ENCODE measurements around the gene STAM.

STAM gene

GRCh38 chr10:17673471-17674061, 29.6 kb downstream of the STAM start:
- H3K4me3 ChIP-seq = no peak overlapping the region
- DNase-seq (ENCODE audit: low spot score in 2 of 2) = no peak
- H3K4me1 ChIP-seq = peaks cover 15% of the 10 kb centered on the region

GRCh38 chr10:17674566-17674965, 30.6 kb downstream of the STAM start:
- in situ Hi-C loops (cut with MboI; ENCODE audit: low sequenced_read_pairs) = no loop called here
- Histone ChIP-seq H3K36me3 (replicated peaks) (no peaks in the 10 kb centered on the region; the same call in 1 of the 2 replicates), H3K9me3 (no peaks in the 10 kb centered on the region), H3K4me3 (no peak overlapping the region), H3K4me1 (peaks cover 15% of the 10 kb centered on the region), H3K27me3 (ENCODE audit: low read depth) (no peaks in the 10 kb centered on the region)
- no peak for DNase-seq (ENCODE audit: low spot score in 2 of 2)

More at GRCh38 chr10:17673471-17674061, 29.6 kb downstream of the STAM start:
- no peaks in the 10 kb centered on the region; the same call in 1 of the 2 replicates for H3K36me3 ChIP-seq (replicated peaks)
- in situ Hi-C loops (cut with MboI; ENCODE audit: low sequenced_read_pairs) = no loop called here
- no peaks in the 10 kb centered on the region for H3K27me3 ChIP-seq (ENCODE audit: low read depth)
- H3K9me3 ChIP-seq = no peaks in the 10 kb centered on the region

GRCh38 chr10:17675638-17676037, 31.7 kb downstream of the STAM start:
- DNase-seq (ENCODE audit: low spot score in 2 of 2) = no peak
- Histone ChIP-seq H3K4me1 (peaks cover 14% of the 10 kb centered on the region), H3K9me3 (no peaks in the 10 kb centered on the region), H3K36me3 (replicated peaks) (no peaks in the 10 kb centered on the region; the same call in 1 of the 2 replicates), H3K4me3 (no peak overlapping the region), H3K27me3 (ENCODE audit: low read depth) (no peaks in the 10 kb centered on the region)
- in situ Hi-C loops (cut with MboI; ENCODE audit: low sequenced_read_pairs) = no loop called here

- in situ Hi-C loops (cut with MboI; ENCODE audit: low sequenced_read_pairs) = no loop called here
- H3K4me1 ChIP-seq = peaks cover 4% of the 10 kb centered on the region; the same call in 1 of the 2 replicates
- no peaks in the 10 kb centered on the region for H3K27me3 ChIP-seq (ENCODE audit: low read depth)
- no peaks in the 10 kb centered on the region for H3K36me3 ChIP-seq (replicated peaks)
- H3K4me3 ChIP-seq = no peak overlapping the region
- no peaks in the 10 kb centered on the region for H3K9me3 ChIP-seq
- no peak for DNase-seq (ENCODE audit: low spot score in 2 of 2)
Observed at GRCh38 chr10:17676919-17677318, 33.0 kb downstream of the STAM start.

GRCh38 chr10:17682236-17682946, 38.4 kb downstream of the STAM start:
- in situ Hi-C loops (cut with MboI; ENCODE audit: low sequenced_read_pairs) = no loop called here
- no peaks in the 10 kb centered on the region for H3K27me3 ChIP-seq (ENCODE audit: low read depth)
- no peaks in the 10 kb centered on the region for H3K9me3 ChIP-seq
- DNase-seq (ENCODE audit: low spot score in 2 of 2) = no peak
- H3K4me1 ChIP-seq = no peaks in the 10 kb centered on the region; the same call in 1 of the 2 replicates
- no peaks in the 10 kb centered on the region for H3K36me3 ChIP-seq (replicated peaks)
- H3K4me3 ChIP-seq = no peak overlapping the region

- Histone ChIP-seq H3K27me3 (ENCODE audit: low read depth) (no peaks in the 10 kb centered on the region), H3K4me1 (no peaks in the 10 kb centered on the region; the same call in 1 of the 2 replicates), H3K9me3 (no peaks in the 10 kb centered on the region), H3K36me3 (replicated peaks) (no peaks in the 10 kb centered on the region), H3K4me3 (no peak overlapping the region)
- in situ Hi-C loops (cut with MboI; ENCODE audit: low sequenced_read_pairs) = no loop called here
- DNase-seq (ENCODE audit: low spot score in 2 of 2) = no peak
Observed at GRCh38 chr10:17683541-17683940, 39.6 kb downstream of the STAM start.

- no peak for DNase-seq (ENCODE audit: low spot score in 2 of 2)
- Histone ChIP-seq H3K36me3 (replicated peaks) (no peaks in the 10 kb centered on the region), H3K9me3 (no peaks in the 10 kb centered on the region), H3K27me3 (ENCODE audit: low read depth) (no peaks in the 10 kb centered on the region), H3K4me3 (no peak overlapping the region), H3K4me1 (no peaks in the 10 kb centered on the region; the same call in 1 of the 2 replicates)
- in situ Hi-C loops (cut with MboI; ENCODE audit: low sequenced_read_pairs) = no loop called here
Observed at GRCh38 chr10:17684537-17684936, 40.6 kb downstream of the STAM start.

GRCh38 chr10:17685233-17685840, 41.4 kb downstream of the STAM start:
- in situ Hi-C loops (cut with MboI; ENCODE audit: low sequenced_read_pairs) = no loop called here
- H3K4me3 ChIP-seq = no peak overlapping the region
- no peaks in the 10 kb centered on the region for H3K27me3 ChIP-seq (ENCODE audit: low read depth)
- H3K4me1 ChIP-seq = no peaks in the 10 kb centered on the region
- no peaks in the 10 kb centered on the region for H3K9me3 ChIP-seq
- no peak for DNase-seq (ENCODE audit: low spot score in 2 of 2)
- H3K36me3 ChIP-seq (replicated peaks) = no peaks in the 10 kb centered on the region

GRCh38 chr10:17687117-17687831, 43.3 kb downstream of the STAM start:
- in situ Hi-C loops (cut with MboI; ENCODE audit: low sequenced_read_pairs) = no loop called here
- Histone ChIP-seq H3K4me1 (no peaks in the 10 kb centered on the region), H3K36me3 (replicated peaks) (no peaks in the 10 kb centered on the region)

GRCh38 chr10:17689137-17689536, 45.2 kb downstream of the STAM start:
- no peaks in the 10 kb centered on the region for H3K36me3 ChIP-seq (replicated peaks)
- no peak overlapping the region for H3K4me3 ChIP-seq
- DNase-seq (ENCODE audit: low spot score in 2 of 2) = no peak
- no peaks in the 10 kb centered on the region for H3K9me3 ChIP-seq
- H3K27me3 ChIP-seq (ENCODE audit: low read depth) = no peaks in the 10 kb centered on the region
- in situ Hi-C loops (cut with MboI; ENCODE audit: low sequenced_read_pairs) = no loop called here
- no peaks in the 10 kb centered on the region for H3K4me1 ChIP-seq

More at GRCh38 chr10:17687117-17687831, 43.3 kb downstream of the STAM start:
- Histone ChIP-seq H3K9me3 (no peaks in the 10 kb centered on the region), H3K4me3 (no peak overlapping the region), H3K27me3 (ENCODE audit: low read depth) (no peaks in the 10 kb centered on the region)
- no peak for DNase-seq (ENCODE audit: low spot score in 2 of 2)

GRCh38 chr10:17693009-17693408, 49.1 kb downstream of the STAM start:
- no peaks in the 10 kb centered on the region for H3K9me3 ChIP-seq
- H3K4me1 ChIP-seq = no peaks in the 10 kb centered on the region
- no peak overlapping the region for H3K4me3 ChIP-seq
- in situ Hi-C loops (cut with MboI; ENCODE audit: low sequenced_read_pairs) = no loop called here
- H3K36me3 ChIP-seq (replicated peaks) = 0 out of 2 replicates have a peak, but pooled peaks cover 3% of the 10 kb centered on the region
- no peak for DNase-seq (ENCODE audit: low spot score in 2 of 2)
- no peaks in the 10 kb centered on the region for H3K27me3 ChIP-seq (ENCODE audit: low read depth)

- Histone ChIP-seq H3K27me3 (ENCODE audit: low read depth) (no peaks in the 10 kb centered on the region), H3K4me3 (no peak overlapping the region), H3K4me1 (no peaks in the 10 kb centered on the region), H3K36me3 (replicated peaks) (0 out of 2 replicates have a peak, but pooled peaks cover 3% of the 10 kb centered on the region), H3K9me3 (no peaks in the 10 kb centered on the region)
- in situ Hi-C loops (cut with MboI; ENCODE audit: low sequenced_read_pairs) = no loop called here
- DNase-seq (ENCODE audit: low spot score in 2 of 2) = no peak
Observed at GRCh38 chr10:17698696-17699095, 54.7 kb downstream of the STAM start.

- in situ Hi-C loops (cut with MboI; ENCODE audit: low sequenced_read_pairs) = no loop called here
- H3K4me1 ChIP-seq = no peaks in the 10 kb centered on the region
- peaks cover 9% of the 10 kb centered on the region for H3K36me3 ChIP-seq (replicated peaks)
- no peak for DNase-seq (ENCODE audit: low spot score in 2 of 2)
- H3K27me3 ChIP-seq (ENCODE audit: low read depth) = no peaks in the 10 kb centered on the region
- no peaks in the 10 kb centered on the region for H3K9me3 ChIP-seq
- H3K4me3 ChIP-seq = no peak overlapping the region
Observed at GRCh38 chr10:17701301-17701700, 57.4 kb downstream of the STAM start.
